ENCODE results near the gene UBE3A.

Gene UBE3A

DNA sequence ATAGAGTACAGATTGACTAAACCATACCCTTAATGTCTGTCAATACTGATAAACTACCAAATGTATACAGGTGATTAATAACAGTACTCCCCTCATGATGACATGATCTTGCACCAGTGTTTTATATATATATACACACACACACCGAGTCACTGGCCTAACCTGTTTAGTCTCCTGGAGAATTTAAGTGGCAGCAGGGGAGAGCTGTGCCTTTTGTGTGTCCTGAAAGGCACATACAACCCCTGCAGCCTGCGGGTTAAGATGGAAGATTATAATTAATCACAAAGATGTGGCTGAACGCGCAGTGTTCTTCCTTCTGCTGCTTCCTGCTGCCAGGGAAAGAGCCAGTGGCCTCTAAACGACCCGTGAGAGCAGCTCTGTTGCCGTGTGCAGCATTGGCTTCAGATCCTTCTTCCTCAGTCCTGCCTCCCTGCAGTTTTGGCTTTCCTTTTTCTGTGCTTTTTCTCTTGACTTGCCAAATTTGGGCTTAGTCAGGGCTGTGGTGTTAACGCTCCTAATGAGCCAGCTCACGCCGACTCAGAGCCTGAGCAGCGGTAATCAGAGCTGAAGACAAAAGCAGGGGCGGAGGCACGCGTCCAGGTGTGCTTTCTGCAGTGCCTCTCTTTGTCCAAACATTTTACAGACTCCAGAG is 42.5 kb upstream of the UBE3A start:
- Histone ChIP-seq H3K36me3 (ENCODE audit: insufficient read depth, low read length) (no peaks in the 10 kb centered on the region), H3K4me1 (ENCODE audit: insufficient read depth, low read length, poor library complexity, severe bottlenecking) (no peaks in the 10 kb centered on the region), H3K9ac (ENCODE audit: low read depth, low read length, poor library complexity, severe bottlenecking) (no peak overlapping the region), H3K4me3 (ENCODE audit: low read length, poor library complexity, severe bottlenecking) (no peak overlapping the region), H3K9me2 (replicated peaks; ENCODE audit: low read depth, low read length) (no peaks in the 10 kb centered on the region), H2AFZ (ENCODE audit: low read length) (no peak overlapping the region), H3K79me2 (ENCODE audit: insufficient read depth, low read length) (no peaks in the 10 kb centered on the region), H3K27me3 (ENCODE audit: insufficient read depth, low read length, poor library complexity, severe bottlenecking) (no peaks in the 10 kb centered on the region), H3K4me2 (ENCODE audit: low read depth, low read length, poor library complexity, severe bottlenecking) (no peak overlapping the region), H3F3A (ENCODE audit: low read depth) (no peaks in the 10 kb centered on the region), H3K9me3 (ENCODE audit: insufficient read depth, low read depth, low read length) (no peaks in the 10 kb centered on the region), H4K20me1 (ENCODE audit: insufficient read depth, low read length, poor library complexity, severe bottlenecking) (no peaks in the 10 kb centered on the region)
- TF ChIP-seq, protein P1, sequence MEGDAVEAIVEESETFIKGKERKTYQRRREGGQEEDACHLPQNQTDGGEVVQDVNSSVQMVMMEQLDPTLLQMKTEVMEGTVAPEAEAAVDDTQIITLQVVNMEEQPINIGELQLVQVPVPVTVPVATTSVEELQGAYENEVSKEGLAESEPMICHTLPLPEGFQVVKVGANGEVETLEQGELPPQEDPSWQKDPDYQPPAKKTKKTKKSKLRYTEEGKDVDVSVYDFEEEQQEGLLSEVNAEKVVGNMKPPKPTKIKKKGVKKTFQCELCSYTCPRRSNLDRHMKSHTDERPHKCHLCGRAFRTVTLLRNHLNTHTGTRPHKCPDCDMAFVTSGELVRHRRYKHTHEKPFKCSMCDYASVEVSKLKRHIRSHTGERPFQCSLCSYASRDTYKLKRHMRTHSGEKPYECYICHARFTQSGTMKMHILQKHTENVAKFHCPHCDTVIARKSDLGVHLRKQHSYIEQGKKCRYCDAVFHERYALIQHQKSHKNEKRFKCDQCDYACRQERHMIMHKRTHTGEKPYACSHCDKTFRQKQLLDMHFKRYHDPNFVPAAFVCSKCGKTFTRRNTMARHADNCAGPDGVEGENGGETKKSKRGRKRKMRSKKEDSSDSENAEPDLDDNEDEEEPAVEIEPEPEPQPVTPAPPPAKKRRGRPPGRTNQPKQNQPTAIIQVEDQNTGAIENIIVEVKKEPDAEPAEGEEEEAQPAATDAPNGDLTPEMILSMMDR (conservative IDR thresholded peaks at IDR 0.05; ENCODE audit: low read length) = no peak
- no peak for TF ChIP-seq EZH2phosphoT487 (IDR thresholded peaks at IDR 0.05; ENCODE audit: borderline replicate concordance)

DNA sequence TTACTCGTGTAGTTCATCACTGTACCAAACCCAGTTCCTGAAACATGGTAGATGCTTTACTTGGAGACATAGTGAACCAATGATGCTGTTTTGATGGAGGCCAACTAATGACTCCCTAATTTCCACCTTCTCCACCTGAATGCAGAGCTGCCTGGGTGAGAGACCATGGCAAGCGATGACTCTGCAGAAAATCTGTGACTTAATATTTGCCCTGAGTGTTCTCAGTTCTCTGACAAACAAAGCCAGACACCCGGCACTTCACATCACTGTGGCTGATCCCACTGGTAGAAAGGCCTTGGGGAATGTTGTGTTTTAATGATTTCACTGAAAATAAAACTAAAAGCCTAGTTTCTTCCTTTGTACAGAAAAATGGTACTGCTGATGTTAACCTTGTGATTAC is 39.5 kb upstream of the UBE3A start:
- no peaks in the 10 kb centered on the region for H3K9me3 ChIP-seq (ENCODE audit: insufficient read depth, low read depth, low read length)
- no peak overlapping the region for H2AFZ ChIP-seq (ENCODE audit: low read length)
- no peaks in the 10 kb centered on the region for H4K20me1 ChIP-seq (ENCODE audit: insufficient read depth, low read length, poor library complexity, severe bottlenecking)
- no peaks in the 10 kb centered on the region for H3K79me2 ChIP-seq (ENCODE audit: insufficient read depth, low read length)
- no peaks in the 10 kb centered on the region for H3K9me2 ChIP-seq (replicated peaks; ENCODE audit: low read depth, low read length)
- H3K27me3 ChIP-seq (ENCODE audit: insufficient read depth, low read length, poor library complexity, severe bottlenecking) = no peaks in the 10 kb centered on the region
- H3K4me3 ChIP-seq (ENCODE audit: low read length, poor library complexity, severe bottlenecking) = no peak overlapping the region
- no peaks in the 10 kb centered on the region for H3F3A ChIP-seq (ENCODE audit: low read depth)
- no peak overlapping the region for H3K9ac ChIP-seq (ENCODE audit: low read depth, low read length, poor library complexity, severe bottlenecking)
- H3K36me3 ChIP-seq (ENCODE audit: insufficient read depth, low read length) = no peaks in the 10 kb centered on the region
- no peak for TF ChIP-seq EZH2phosphoT487 (IDR thresholded peaks at IDR 0.05; ENCODE audit: borderline replicate concordance)
- TF ChIP-seq, protein P1 (conservative IDR thresholded peaks at IDR 0.05; ENCODE audit: low read length) = no peak
- no peak overlapping the region for H3K4me2 ChIP-seq (ENCODE audit: low read depth, low read length, poor library complexity, severe bottlenecking)
- no peaks in the 10 kb centered on the region for H3K4me1 ChIP-seq (ENCODE audit: insufficient read depth, low read length, poor library complexity, severe bottlenecking)

DNA sequence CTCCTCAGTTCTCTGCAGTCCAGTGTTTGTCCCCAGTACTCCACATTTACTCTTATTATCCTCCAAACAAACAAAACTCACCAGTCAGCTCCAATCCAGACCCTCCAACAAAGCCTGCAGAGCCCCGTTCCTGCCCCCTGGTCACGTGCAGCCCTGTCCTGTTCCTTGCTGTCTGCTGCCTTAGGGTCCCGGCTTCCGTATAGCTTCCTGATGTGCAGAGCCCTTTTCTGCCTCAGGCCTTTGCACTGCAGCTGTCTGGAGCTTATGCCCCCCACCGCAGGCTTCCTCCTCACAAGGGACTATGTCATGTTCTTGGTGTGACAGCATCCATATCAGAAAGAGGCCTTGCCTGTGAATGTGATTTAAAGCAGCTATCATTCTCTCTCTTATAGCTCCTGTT is 39.0 kb upstream of the UBE3A start:
- no peaks in the 10 kb centered on the region for H4K20me1 ChIP-seq (ENCODE audit: insufficient read depth, low read length, poor library complexity, severe bottlenecking)
- H3K9ac ChIP-seq (ENCODE audit: low read depth, low read length, poor library complexity, severe bottlenecking) = no peak overlapping the region
- no peak overlapping the region for H2AFZ ChIP-seq (ENCODE audit: low read length)
- no peaks in the 10 kb centered on the region for H3K27me3 ChIP-seq (ENCODE audit: insufficient read depth, low read length, poor library complexity, severe bottlenecking)
- H3K36me3 ChIP-seq (ENCODE audit: insufficient read depth, low read length) = no peaks in the 10 kb centered on the region
- H3K79me2 ChIP-seq (ENCODE audit: insufficient read depth, low read length) = no peaks in the 10 kb centered on the region
- H3K4me1 ChIP-seq (ENCODE audit: insufficient read depth, low read length, poor library complexity, severe bottlenecking) = no peaks in the 10 kb centered on the region
- TF ChIP-seq, protein P1 (conservative IDR thresholded peaks at IDR 0.05; ENCODE audit: low read length) = no peak
- no peak for TF ChIP-seq EZH2phosphoT487 (IDR thresholded peaks at IDR 0.05; ENCODE audit: borderline replicate concordance)
- H3K4me2 ChIP-seq (ENCODE audit: low read depth, low read length, poor library complexity, severe bottlenecking) = no peak overlapping the region
- H3K9me2 ChIP-seq (replicated peaks; ENCODE audit: low read depth, low read length) = no peaks in the 10 kb centered on the region
- no peak overlapping the region for H3K4me3 ChIP-seq (ENCODE audit: low read length, poor library complexity, severe bottlenecking)
- H3K9me3 ChIP-seq (ENCODE audit: insufficient read depth, low read depth, low read length) = no peaks in the 10 kb centered on the region
- no peaks in the 10 kb centered on the region for H3F3A ChIP-seq (ENCODE audit: low read depth)

Measured in Loucy (cell line).